Hematopoietic multipotent progenitor cell treated with erythropoietin and hydrocortisone succinate and interleukin-3 and kit ligand, for 6 days (in vitro differentiated cells): ENCODE results near the gene ACTR1B.
"Not testable (repeated sequence)": the region's sequence is repeated elsewhere in the genome, so short reads cannot be mapped to it uniquely, and the experiment has no call there.

ENCODE experiments used
- DNase-seq: peaks from one replicate; pipeline ENCODE4 v3.0.0-alpha.2; 2015

Gene ACTR1B

DNA sequence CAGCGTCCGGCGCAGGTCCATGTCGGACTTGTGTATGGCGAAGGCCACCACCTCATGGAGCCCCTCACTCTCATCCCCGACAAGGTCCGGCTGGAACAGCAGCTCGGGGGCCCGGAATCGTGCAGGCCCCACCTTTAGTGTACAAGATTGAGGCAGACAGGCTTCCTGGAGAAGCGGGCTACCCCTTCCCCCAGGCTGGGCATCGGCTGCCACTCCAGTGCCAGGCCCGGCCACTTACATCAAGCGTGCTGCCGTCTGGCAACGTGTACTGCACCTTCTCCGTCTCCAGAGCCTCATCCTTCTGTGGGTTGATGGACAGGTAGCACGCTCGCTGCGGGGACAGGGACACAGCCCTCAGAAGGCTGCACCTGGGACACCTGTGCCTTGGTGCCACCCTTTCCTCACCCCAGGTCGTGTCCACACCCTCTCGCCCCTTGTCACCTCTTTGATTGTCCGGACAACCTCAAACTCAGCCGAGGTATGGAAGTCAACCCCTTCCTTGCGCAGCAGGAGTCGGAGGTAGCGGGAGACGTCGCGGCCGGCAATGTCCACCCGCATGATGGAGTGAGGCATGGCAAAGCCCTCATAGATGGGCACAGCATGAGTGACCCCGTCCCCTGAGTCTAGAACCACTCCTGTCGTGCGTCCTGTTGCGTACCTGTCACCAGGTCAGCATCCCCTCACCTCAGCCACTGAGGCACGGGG is 5.7 kb downstream of the ACTR1B start:
- DNase-seq, result no peak

- DNase-seq, result no peak
Measured at GRCh38 chr2:97656905-97657587, 6.8 kb downstream of the ACTR1B start.

DNA sequence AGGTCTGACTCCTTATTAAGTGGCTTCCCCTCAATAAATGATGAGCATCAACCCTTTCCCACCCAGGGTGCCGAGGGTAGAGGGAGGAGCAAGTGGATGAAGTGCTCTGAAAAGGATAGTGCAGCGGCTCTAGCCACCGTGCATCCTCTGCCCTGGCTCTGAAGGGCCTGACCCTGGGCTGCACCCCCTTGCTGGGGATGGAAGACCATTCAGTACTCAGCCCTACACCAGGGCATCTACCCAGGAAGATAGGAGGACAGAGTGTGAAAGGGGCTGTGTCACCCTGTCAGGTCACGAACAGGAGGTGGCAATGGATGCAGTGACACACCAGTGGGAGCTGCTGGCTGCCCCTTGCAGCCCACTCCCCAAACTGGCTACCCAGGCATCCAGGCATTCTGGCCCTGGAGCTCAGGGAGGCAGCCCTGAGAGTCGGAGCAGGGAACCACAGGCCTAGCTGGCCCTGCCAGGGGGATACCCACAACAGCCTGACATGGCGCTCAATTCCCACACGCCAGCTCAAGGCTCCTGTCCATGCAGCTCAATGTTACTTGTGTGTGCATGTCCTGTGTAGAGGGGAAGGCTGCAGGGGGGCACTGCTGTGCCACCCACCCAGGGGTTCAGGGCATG is 7.6 kb downstream of the ACTR1B start:
- DNase-seq, result no peak

DNA sequence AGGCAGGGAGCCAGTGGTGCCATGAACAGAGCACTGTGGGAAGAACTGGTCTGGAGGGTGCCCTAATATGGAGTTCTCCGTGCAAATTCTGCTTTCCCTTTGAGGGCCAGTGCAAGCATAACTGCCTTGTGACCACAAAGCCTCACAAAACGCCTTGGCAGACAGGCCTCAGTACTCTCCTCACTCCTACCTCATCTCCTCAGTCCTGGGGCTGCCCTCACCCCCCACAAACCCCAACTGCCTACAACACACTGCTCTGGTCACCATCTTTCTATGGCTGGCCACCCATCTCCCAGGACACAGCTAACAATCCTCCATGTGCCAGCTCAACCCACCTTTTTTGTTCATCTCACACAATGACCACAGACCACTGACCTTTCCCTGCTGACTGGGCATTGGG is 9.1 kb downstream of the ACTR1B start:
- DNase-seq, result no peak

DNA sequence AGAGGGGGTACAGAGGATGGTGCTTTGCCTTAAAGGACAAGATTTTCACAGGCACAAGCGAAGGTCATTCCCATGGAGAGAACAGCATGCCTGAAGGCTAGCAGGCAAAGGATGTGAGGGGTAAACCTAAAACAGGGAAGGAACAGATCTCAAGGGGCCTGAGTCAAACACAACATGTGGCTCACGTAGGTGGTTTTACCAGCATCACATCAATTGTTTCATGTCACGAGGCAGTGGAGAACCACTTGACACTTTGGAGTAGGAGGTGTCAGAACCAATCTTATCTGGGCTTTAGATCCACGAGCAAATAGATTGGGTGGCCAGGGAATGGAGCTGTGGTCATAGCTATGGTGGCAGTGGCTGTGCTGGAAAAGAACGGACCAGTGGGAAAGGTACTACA is 9.5 kb downstream of the ACTR1B start:
- DNase-seq, result no peak

GRCh38 chr2:97653874-97654273 is 10.0 kb downstream of the ACTR1B start:
- DNase-seq, result no peak

DNA sequence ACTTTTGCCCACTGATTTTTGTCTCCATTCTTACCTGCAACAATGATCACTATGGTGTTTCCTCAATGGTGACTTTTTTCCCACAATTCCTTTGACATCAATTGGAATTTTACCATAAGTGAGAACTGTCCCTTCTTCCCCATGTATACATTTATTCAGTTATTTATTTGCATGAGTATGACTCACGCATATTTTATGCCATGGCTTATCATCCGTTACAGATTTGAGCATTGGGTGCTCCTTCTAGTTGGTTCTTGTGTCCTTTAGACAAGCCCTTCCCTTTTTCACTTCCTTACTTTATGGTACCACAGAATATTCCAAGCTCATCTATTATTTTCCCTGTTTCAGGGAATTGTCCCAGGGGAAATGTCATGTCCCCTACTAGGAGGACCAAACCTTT is 10.4 kb downstream of the ACTR1B start:
- DNase-seq, result no peak

GRCh38 chr2:97651114-97651513 is 12.7 kb downstream of the ACTR1B start:
- no peak for DNase-seq

GRCh38 chr2:97646977-97647376 is 16.9 kb downstream of the ACTR1B start:
- peak; percentile 16 for DNase-seq

DNA sequence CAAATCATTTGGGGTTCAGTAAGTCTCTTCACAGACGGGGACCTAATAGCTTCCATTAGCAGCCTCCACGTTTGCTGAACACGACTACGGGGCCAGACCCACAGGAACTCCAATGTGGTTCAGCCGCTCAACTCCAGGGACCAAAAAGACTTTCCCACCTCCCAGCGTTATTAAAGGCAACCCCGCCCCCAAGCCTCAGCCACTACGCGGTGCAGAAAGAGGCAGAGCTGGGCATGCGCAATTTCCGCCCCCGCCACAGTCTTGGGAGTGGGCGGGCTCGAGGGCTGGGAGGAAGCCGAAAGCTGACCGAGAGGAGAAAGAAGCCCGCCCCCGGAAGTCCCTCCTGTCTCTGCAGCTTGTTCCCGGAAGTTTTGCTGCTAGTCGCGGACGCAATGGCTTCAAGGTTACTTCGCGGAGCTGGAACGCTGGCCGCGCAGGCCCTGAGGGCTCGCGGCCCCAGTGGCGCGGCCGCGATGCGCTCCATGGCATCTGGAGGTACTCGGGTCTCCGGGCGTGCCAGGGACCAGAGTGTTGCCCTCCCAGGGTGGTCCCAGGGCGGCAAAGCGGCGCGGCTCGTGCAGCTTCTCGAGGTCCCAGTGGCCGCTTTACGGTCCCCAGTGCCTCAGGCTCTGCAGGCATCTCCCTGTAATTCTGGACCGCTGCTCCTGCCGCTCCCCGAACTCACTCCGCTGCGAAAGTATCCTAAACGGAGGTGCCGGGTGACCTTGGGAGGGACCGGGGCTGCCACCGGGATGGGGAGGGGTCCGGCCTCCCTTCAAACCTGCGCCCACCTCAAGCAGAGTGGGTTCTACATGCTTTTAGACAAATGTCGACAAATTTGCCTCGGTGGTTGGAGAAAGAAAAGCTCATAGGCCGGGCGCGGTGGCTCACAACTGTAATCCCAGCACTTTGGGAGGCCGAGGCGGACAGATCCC is 17.9 kb downstream of the ACTR1B start, which contains the start of gene COX5B:
Gene COX5B (plus strand): TSS at position 368 of the 935 bp plus-strand sequence. CDS start 25 bp downstream, at position 393.
- peak; percentile 100 for DNase-seq

DNA sequence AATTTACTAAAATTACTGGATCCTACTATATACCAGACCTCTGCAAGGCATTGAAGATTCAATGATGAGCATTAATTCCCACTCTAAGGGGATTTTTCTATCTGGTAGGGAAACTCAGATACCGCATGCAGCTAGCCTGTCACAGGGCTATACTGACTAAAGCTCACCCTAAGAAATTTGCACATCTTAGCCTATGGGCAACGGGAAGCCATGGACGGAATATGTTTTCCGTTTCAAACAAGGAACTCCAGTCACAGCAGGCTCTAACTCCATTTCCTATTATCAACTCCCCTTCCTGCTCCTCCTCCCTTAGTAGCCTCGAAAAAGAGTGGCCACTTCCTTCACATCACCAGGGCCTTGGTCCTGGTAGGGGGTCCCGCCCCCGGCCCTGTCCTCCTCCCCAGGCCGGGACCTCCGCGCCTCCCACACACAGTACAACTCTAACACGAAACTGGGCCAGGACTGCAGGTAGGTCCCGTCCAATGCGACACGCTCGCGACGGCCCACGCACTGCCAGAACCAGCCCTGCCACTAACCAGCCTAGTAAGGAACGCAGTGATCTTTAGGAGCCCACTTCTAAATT is 18.6 kb downstream of the ACTR1B start:
- DNase-seq, result peak; percentile 57

- DNase-seq, result no peak
Measured at GRCh38 chr2:97644023-97644717, 19.7 kb downstream of the ACTR1B start.

DNA sequence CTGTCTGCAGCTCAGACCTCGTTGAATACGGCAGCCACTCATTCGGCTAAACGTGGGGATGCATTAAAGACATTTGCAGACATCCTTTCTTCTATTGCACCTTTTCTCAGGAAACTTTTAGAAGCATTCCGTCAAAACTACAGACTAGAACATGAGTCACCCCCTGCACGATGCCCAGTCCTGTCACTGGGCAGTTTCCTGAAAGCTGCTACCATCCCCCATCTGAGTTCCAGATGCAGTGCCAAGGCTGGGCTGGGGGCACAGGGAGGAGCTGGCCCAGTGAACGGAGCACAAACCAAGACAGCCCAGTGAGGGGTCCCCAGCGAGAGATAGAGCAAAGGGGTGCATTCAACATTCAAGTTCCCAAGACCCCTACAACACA is 37.8 kb downstream of the ACTR1B start:
- DNase-seq, result not testable (repeated sequence)

GRCh38 chr2:97625354-97626048 is 38.3 kb downstream of the ACTR1B start:
- DNase-seq, result not testable (repeated sequence)

- DNase-seq, result not testable (repeated sequence)
Measured at GRCh38 chr2:97622976-97623375, 40.9 kb downstream of the ACTR1B start.

DNA sequence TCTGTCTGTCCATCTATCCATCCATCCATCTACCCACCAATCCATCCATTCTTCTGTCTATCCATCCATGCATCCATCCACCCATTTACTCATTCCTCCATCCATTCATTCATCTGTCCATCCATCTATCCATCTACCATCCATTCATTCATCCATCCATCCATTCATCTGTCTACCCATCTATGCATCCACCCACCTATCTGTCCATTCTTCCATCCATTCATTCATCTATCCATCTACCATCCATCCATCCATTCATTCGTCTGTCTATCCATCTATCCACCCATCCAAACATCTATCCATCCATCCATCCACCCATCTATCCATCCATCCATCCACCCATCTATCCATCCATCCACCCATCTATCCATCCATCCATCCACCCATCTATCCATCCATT is 43.4 kb downstream of the ACTR1B start:
- DNase-seq, result not testable (repeated sequence)

DNA sequence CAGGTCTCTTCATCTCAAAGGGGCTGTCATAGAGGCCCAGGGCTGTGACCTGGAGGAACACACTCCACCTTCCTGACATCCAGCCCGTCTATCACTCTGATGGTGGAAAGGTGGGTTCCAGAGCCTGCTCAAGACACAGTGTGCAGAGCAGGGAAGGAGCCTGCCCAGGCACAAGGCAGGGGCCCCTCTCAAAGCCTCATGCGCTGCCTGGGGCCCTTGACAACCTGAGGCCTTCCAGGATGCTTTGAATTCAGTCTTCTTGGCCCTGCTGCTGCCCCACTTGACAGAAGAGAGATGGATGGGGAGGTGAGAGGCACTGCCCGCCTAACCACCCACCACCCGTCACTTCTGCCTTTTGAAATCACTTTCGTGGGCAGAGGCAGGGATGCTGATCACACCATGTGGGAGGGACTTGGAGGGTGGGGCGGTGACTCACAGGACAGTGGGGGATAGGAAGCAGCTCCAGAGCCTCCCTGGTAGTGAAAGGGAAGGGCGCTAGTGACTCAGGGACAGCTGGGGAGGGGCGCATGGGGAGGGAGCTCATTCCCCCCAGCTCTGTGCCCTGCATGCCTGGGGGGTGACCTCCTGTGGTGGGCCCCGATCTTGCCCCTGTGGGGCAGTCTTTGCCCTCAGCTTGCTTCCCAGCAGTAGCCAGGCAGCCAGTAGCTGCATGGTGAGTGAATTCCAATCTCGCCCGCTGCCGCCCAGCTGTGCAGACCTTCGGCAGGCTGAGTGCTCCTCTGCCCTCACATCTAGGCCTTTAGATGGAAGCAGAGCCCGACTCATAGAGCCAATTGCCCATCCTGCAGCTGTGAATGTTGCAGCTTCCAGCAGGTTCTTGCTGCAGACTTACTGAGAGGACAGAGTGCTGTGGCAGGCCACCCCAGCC is 44.7 kb downstream of the ACTR1B start:
- not testable (repeated sequence) for DNase-seq

DNA sequence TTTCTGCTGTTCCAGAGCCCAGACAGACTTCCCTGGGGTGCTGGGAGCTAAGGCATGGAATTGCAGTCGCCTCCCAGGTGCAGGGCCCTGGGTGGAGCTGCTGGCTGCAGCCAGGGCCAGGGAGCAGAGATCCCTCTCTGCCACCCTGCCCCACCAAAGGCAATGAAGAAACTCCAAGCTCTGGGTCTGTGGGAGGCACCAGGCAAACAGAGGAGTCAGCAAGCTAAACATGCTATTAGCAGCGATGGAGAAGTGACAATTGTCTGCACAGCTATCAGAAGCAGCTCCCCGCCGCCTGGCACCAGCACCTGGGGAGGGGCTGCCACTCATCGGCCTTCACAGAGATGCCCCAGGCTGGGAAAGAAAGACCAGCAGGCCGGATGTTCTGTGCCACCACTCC is 45.9 kb downstream of the ACTR1B start:
- no peak for DNase-seq

- not testable (repeated sequence) for DNase-seq
Measured at GRCh38 chr2:97615746-97616145, 48.1 kb downstream of the ACTR1B start.

DNA sequence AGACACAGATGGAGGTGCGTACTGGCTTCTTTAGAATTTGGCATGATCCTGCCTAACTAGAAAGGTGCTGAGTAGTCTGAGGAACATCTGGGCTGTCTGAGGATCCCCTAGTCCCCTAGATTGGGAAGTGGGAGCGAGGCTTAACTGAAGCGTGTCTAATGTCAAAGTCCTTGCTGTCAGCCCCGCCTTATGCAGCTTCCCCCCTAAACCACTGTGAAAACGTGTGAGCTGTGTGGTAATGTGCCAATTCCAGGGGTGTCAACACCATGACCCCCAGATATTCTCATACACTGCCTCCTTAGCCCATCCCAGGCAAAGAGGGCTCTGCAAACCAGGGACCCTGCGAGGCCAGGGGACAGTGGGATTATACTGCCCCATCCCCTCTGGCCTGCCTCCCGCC is 51.9 kb downstream of the ACTR1B start:
- DNase-seq, result not testable (repeated sequence)
